ENCODE data around the gene KLHDC7B.

The KLHDC7B gene

DNA sequence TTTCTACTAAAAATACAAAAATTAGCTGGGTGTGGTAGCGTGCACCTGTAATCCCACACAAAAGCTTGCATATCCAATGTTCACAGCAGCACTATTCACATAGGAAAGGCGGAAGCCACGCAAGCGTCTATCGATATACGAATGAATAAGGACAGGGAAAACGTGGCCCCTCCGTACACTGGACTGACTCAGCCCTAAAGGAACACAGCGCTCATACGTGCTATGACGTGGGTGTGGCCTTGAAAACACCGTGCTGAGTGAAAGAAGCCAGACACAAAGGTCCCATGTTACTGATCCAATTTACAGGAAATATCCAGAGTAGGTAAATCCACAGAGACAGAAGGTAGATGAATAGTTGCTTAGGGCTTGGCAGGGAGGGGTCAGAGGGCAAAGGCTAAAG lies 45.2 kb upstream of the KLHDC7B start:
- H3K79me2 ChIP-seq (ENCODE audit: insufficient read depth, low read length), result peaks cover 6% of the 10 kb centered on the region; the same call in 1 of the 2 replicates
- no peaks in the 10 kb centered on the region for H3K4me1 ChIP-seq (ENCODE audit: insufficient read depth, low read length, poor library complexity, severe bottlenecking)
- H3K4me3 ChIP-seq (ENCODE audit: low read length, poor library complexity, severe bottlenecking), result no peak overlapping the region
- H3K4me2 ChIP-seq (ENCODE audit: low read depth, low read length, poor library complexity, severe bottlenecking), result no peak overlapping the region
- TF ChIP-seq, protein P1, sequence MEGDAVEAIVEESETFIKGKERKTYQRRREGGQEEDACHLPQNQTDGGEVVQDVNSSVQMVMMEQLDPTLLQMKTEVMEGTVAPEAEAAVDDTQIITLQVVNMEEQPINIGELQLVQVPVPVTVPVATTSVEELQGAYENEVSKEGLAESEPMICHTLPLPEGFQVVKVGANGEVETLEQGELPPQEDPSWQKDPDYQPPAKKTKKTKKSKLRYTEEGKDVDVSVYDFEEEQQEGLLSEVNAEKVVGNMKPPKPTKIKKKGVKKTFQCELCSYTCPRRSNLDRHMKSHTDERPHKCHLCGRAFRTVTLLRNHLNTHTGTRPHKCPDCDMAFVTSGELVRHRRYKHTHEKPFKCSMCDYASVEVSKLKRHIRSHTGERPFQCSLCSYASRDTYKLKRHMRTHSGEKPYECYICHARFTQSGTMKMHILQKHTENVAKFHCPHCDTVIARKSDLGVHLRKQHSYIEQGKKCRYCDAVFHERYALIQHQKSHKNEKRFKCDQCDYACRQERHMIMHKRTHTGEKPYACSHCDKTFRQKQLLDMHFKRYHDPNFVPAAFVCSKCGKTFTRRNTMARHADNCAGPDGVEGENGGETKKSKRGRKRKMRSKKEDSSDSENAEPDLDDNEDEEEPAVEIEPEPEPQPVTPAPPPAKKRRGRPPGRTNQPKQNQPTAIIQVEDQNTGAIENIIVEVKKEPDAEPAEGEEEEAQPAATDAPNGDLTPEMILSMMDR (conservative IDR thresholded peaks at IDR 0.05; ENCODE audit: low read length), result no peak
- TF ChIP-seq EZH2phosphoT487 (IDR thresholded peaks at IDR 0.05; ENCODE audit: borderline replicate concordance), result no peak
- no peaks in the 10 kb centered on the region for H4K20me1 ChIP-seq (ENCODE audit: insufficient read depth, low read length, poor library complexity, severe bottlenecking)
- H3K36me3 ChIP-seq (ENCODE audit: insufficient read depth, low read length), result no peaks in the 10 kb centered on the region
- H3K9me2 ChIP-seq (replicated peaks; ENCODE audit: low read depth, low read length), result no peaks in the 10 kb centered on the region
- H3F3A ChIP-seq (ENCODE audit: low read depth), result no peaks in the 10 kb centered on the region
- H2AFZ ChIP-seq (ENCODE audit: low read length), result no peak overlapping the region
- H3K27me3 ChIP-seq (ENCODE audit: insufficient read depth, low read length, poor library complexity, severe bottlenecking), result no peaks in the 10 kb centered on the region
- no peak overlapping the region for H3K9ac ChIP-seq (ENCODE audit: low read depth, low read length, poor library complexity, severe bottlenecking)
- no peaks in the 10 kb centered on the region for H3K9me3 ChIP-seq (ENCODE audit: insufficient read depth, low read depth, low read length)

DNA sequence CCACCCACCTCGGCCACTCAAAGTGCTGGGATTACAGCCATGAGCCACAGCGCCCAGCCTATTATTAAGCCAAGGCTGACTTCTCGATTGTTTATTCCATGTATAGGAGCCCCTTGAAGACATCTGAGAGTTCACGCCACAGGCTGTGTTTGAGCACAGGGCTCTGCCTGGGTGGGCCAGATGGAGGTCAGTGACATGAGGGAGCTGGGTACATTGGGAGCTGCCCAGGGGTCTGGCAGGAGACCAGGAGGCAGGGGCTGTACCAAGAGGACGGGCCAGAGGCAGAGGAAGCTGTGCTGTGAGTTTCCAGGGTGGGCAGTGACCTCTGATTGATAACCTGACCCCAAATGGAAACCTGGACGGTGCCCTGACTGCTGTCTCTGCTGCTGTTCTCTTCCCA lies 43.6 kb upstream of the KLHDC7B start:
- H2AFZ ChIP-seq (ENCODE audit: low read length), result no peak overlapping the region
- TF ChIP-seq, protein P1 (conservative IDR thresholded peaks at IDR 0.05; ENCODE audit: low read length), result no peak
- no peak for TF ChIP-seq EZH2phosphoT487 (IDR thresholded peaks at IDR 0.05; ENCODE audit: borderline replicate concordance)
- H3K9me3 ChIP-seq (ENCODE audit: insufficient read depth, low read depth, low read length), result no peaks in the 10 kb centered on the region
- H3K36me3 ChIP-seq (ENCODE audit: insufficient read depth, low read length), result no peaks in the 10 kb centered on the region
- H3K4me2 ChIP-seq (ENCODE audit: low read depth, low read length, poor library complexity, severe bottlenecking), result no peak overlapping the region
- no peaks in the 10 kb centered on the region for H4K20me1 ChIP-seq (ENCODE audit: insufficient read depth, low read length, poor library complexity, severe bottlenecking)
- no peak overlapping the region for H3K9ac ChIP-seq (ENCODE audit: low read depth, low read length, poor library complexity, severe bottlenecking)
- H3K27me3 ChIP-seq (ENCODE audit: insufficient read depth, low read length, poor library complexity, severe bottlenecking), result no peaks in the 10 kb centered on the region
- no peaks in the 10 kb centered on the region for H3K9me2 ChIP-seq (replicated peaks; ENCODE audit: low read depth, low read length)
- H3K4me1 ChIP-seq (ENCODE audit: insufficient read depth, low read length, poor library complexity, severe bottlenecking), result no peaks in the 10 kb centered on the region
- no peak overlapping the region for H3K4me3 ChIP-seq (ENCODE audit: low read length, poor library complexity, severe bottlenecking)
- H3K79me2 ChIP-seq (ENCODE audit: insufficient read depth, low read length), result peaks cover 22% of the 10 kb centered on the region; the same call in 1 of the 2 replicates
- no peaks in the 10 kb centered on the region for H3F3A ChIP-seq (ENCODE audit: low read depth)

DNA sequence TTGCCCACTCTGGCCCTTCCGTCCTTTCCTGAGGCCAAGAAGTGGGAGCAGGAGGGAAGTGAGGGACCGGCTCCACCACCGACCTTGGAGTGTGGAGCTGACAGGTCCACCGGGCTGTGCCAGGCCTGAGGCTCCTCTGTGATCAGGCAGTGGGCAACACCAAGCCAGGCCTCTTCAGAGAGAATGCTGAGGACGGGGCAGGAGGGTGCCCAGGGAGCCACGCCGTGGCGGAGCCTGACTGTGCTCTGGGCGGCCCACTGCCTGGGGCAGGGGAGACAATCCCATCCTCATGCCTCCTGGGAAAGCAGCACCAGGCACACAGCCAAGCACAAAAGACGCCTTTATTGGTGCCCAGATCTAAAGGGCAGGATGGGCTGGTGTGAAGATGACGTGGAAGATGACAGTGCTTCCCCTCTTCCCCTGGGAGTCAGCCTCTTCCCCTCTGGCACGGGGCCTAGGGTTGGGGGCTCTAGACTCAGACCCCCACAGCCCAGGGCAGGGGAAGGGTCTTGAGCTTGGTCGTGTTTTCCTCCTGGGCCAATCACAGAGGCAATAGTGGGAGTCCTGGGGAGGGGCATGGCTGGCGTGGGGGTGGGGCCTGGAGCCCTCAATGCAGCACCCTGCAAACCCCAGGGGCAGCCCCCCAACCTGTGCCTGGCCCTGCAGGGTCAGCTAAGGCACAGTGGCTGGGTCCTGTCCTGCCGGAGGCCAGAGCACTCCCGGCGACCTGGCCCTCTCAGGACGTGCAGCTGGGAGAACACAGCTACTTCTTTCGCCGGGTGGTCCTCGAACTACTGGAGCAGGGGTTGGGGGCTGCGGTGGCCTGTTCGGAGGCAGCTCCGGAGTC lies 42.8 kb upstream of the KLHDC7B start:
- Histone ChIP-seq H3K4me2 (ENCODE audit: low read depth, low read length, poor library complexity, severe bottlenecking) (no peak overlapping the region), H2AFZ (ENCODE audit: low read length) (no peak overlapping the region), H3F3A (ENCODE audit: low read depth) (no peaks in the 10 kb centered on the region), H3K4me3 (ENCODE audit: low read length, poor library complexity, severe bottlenecking) (no peak overlapping the region), H3K36me3 (ENCODE audit: insufficient read depth, low read length) (no peaks in the 10 kb centered on the region), H3K9me3 (ENCODE audit: insufficient read depth, low read depth, low read length) (no peaks in the 10 kb centered on the region), H3K9ac (ENCODE audit: low read depth, low read length, poor library complexity, severe bottlenecking) (no peak overlapping the region), H4K20me1 (ENCODE audit: insufficient read depth, low read length, poor library complexity, severe bottlenecking) (no peaks in the 10 kb centered on the region), H3K9me2 (replicated peaks; ENCODE audit: low read depth, low read length) (no peaks in the 10 kb centered on the region), H3K27me3 (ENCODE audit: insufficient read depth, low read length, poor library complexity, severe bottlenecking) (no peaks in the 10 kb centered on the region), H3K4me1 (ENCODE audit: insufficient read depth, low read length, poor library complexity, severe bottlenecking) (no peaks in the 10 kb centered on the region), H3K79me2 (ENCODE audit: insufficient read depth, low read length) (peaks cover 26% of the 10 kb centered on the region; the same call in 1 of the 2 replicates)
- TF ChIP-seq, protein P1 (conservative IDR thresholded peaks at IDR 0.05; ENCODE audit: low read length), result no peak
- TF ChIP-seq EZH2phosphoT487 (IDR thresholded peaks at IDR 0.05; ENCODE audit: borderline replicate concordance), result no peak

Measured in Loucy (cell line).